ENCODE measurements around the gene KRTAP1-4. TPM values are rescaled to one million over a fixed set of nuclear protein-coding genes. Genes with fewer than 3 reads are reported as not detected.

The KRTAP1-4 gene
- total RNA-seq, 1 donor from 2014 or later, result not detected

GRCh38 chr17:40997361-40997760, 32.6 kb downstream of the KRTAP1-4 start:
- no peak for DNase-seq
- H3K4me1 Mint-ChIP-seq, result no peaks in the 10 kb centered on the region
- intact Hi-C loops (cut with micrococcal nuclease), result no loop called here
- no peak for TF ChIP-seq CTCF (IDR thresholded peaks at IDR 0.05)
- no peaks in the 10 kb centered on the region for H3K9me3 Mint-ChIP-seq
- no peak for ATAC-seq (ENCODE audit: low read depth)
- no peaks in the 10 kb centered on the region for H3K36me3 Mint-ChIP-seq (ENCODE audit: low read depth)
- H3K27ac Mint-ChIP-seq, result no peak overlapping the region
- ChIA-PET POLR2A (no interaction called here), CTCF (no interaction called here)
- peaks cover 42% of the 10 kb centered on the region for H3K27me3 Mint-ChIP-seq
- no peak overlapping the region for H3K4me3 Mint-ChIP-seq

GRCh38 chr17:40996829-40997228, 33.2 kb downstream of the KRTAP1-4 start:
- Mint-ChIP-seq H3K9me3 (no peaks in the 10 kb centered on the region), H3K4me1 (no peaks in the 10 kb centered on the region), H3K36me3 (ENCODE audit: low read depth) (no peaks in the 10 kb centered on the region), H3K27me3 (peaks cover 46% of the 10 kb centered on the region), H3K4me3 (no peak overlapping the region), H3K27ac (no peak overlapping the region)
- intact Hi-C loops (cut with micrococcal nuclease), result no loop called here
- TF ChIP-seq CTCF (IDR thresholded peaks at IDR 0.05), result no peak
- ChIA-PET CTCF (no interaction called here), POLR2A (no interaction called here)
- ATAC-seq (ENCODE audit: low read depth) (no peak), DNase-seq (no peak)

- POLR2A ChIA-PET, result no interaction called here
- no peak overlapping the region for H3K27ac Mint-ChIP-seq
- H3K27me3 Mint-ChIP-seq, result peaks cover 45% of the 10 kb centered on the region
These were observed 34.9 kb downstream of the KRTAP1-4 start for GRCh38 chr17:40995116-40995515.

GRCh38 chr17:40993839-40994238, 36.2 kb downstream of the KRTAP1-4 start, which contains the start of gene KRTAP3-3:
TSS of gene KRTAP3-3 (minus strand) at chr17:40994164. CDS start at chr17:40994097, 67 bp downstream.
- Mint-ChIP-seq H3K9me3 (no peaks in the 10 kb centered on the region), H3K27ac (no peak within 1 kb of the TSS), H3K4me1 (no peaks in the 10 kb centered on the region), H3K36me3 (ENCODE audit: low read depth) (no peaks in the 10 kb centered on the region), H3K4me3 (no peak within 1 kb of the TSS), H3K27me3 (peaks cover 43% of the 10 kb centered on the region)
- intact Hi-C loops (cut with micrococcal nuclease), result no loop called here
- ChIA-PET CTCF (no interaction called here), POLR2A (no interaction called here)
- ATAC-seq (ENCODE audit: low read depth) (no peak), DNase-seq (no peak)
- no peak for TF ChIP-seq CTCF (IDR thresholded peaks at IDR 0.05)

More at GRCh38 chr17:40995116-40995515, 34.9 kb downstream of the KRTAP1-4 start:
- DNase-seq (no peak), ATAC-seq (ENCODE audit: low read depth) (no peak)
- TF ChIP-seq CTCF (IDR thresholded peaks at IDR 0.05), result no peak
- H3K9me3 Mint-ChIP-seq, result no peaks in the 10 kb centered on the region
- H3K4me3 Mint-ChIP-seq, result no peak overlapping the region
- no peaks in the 10 kb centered on the region for H3K4me1 Mint-ChIP-seq
- no peaks in the 10 kb centered on the region for H3K36me3 Mint-ChIP-seq (ENCODE audit: low read depth)
- intact Hi-C loops (cut with micrococcal nuclease), result no loop called here
- CTCF ChIA-PET, result no interaction called here

- no peak for ATAC-seq (ENCODE audit: low read depth)
- CTCF ChIA-PET, result no interaction called here
These were observed 36.9 kb downstream of the KRTAP1-4 start for GRCh38 chr17:40993084-40993483.

More at GRCh38 chr17:40993084-40993483, 36.9 kb downstream of the KRTAP1-4 start:
- H3K27ac Mint-ChIP-seq, result no peak overlapping the region
- peaks cover 38% of the 10 kb centered on the region for H3K27me3 Mint-ChIP-seq
- no peaks in the 10 kb centered on the region for H3K9me3 Mint-ChIP-seq
- DNase-seq, result no peak
- POLR2A ChIA-PET, result no interaction called here
- no peak for TF ChIP-seq CTCF (IDR thresholded peaks at IDR 0.05)
- no peaks in the 10 kb centered on the region for H3K36me3 Mint-ChIP-seq (ENCODE audit: low read depth)
- intact Hi-C loops (cut with micrococcal nuclease), result no loop called here
- no peaks in the 10 kb centered on the region for H3K4me1 Mint-ChIP-seq
- no peak overlapping the region for H3K4me3 Mint-ChIP-seq
